ENCODE measurements around the gene ABI3BP.

The ABI3BP gene

DNA sequence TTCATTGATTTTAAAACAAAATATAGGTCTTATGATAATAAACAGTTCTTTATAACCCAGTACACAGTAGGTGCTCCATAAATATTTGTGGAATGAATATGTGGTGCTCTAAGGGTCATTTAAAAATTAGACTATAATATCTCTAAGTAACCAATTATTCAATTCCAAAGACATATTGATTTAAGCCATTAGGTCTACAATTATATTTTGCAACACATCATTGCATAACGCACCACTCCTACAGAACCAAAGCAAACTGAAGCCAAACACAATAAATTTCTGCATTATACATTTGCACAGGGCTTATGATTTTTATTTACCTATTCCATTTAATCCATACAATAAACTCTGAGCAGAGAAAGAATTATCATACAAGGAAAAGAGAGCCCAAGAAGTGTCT, 104.3 kb downstream of the ABI3BP start:
- no peak for DNase-seq (ENCODE audit: low read depth in 2 of 2)

DNA sequence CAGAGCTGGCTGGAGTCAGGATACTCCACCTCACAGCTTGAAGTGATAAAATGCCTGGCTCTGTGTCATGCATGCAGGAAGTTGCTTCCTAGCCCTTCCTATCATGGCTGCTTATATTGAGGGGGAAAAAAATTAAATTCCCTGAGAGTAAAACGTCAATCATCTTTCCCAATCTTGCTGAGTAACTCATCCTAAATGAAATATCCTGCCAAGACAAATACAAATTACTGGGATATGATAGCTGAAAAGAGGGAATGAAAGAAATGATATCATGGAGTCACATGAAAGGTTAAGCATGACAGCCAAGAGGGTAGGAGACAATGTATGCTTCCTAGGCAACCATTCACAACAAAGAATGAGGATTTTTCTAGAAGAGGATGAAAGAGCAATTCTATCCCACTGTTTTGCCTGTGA, 110.6 kb downstream of the ABI3BP start:
- peak; percentile 70 to 74 for DNase-seq (ENCODE audit: low read depth in 2 of 2)

DNA sequence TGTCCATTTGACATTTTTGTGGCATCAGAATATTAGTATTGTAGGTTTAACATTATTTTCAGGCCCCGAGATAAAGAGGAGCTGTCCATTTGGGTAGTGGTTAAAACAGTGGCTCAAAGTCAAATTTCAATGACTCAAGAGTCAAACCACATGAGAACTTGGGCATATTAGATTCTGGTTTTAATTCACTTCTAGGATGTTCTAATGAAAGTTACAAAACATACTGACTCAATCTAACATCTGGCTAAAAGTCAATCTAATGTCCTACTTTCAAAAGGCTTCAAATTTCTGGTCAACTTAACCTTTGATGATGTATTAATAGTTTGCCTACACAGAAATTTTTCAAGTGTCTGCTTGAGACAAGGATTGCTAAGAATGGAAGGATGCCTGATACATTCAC, 112.4 kb downstream of the ABI3BP start:
- no peak for DNase-seq (ENCODE audit: low read depth in 2 of 2)

DNA sequence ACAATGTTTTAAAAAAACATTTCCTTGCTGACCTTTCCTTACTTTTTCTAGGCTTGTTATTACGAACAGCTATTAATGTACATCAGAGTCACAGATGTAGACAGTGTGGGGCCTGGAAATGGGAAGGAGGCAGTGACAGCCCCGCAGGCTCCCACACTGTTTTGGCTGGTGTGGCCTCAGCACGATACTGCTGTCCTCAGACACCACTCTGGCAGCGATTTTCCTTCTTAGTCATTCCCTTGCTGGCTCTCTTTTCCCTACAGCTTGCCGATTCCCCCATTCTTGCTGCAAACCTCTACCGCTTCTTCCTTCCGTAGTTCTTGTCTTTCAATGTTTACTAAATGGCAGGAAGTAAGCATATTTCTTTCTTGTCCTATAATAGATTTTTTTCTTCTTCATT, 113.1 kb downstream of the ABI3BP start:
- DNase-seq (ENCODE audit: low read depth in 2 of 2): no peak

DNA sequence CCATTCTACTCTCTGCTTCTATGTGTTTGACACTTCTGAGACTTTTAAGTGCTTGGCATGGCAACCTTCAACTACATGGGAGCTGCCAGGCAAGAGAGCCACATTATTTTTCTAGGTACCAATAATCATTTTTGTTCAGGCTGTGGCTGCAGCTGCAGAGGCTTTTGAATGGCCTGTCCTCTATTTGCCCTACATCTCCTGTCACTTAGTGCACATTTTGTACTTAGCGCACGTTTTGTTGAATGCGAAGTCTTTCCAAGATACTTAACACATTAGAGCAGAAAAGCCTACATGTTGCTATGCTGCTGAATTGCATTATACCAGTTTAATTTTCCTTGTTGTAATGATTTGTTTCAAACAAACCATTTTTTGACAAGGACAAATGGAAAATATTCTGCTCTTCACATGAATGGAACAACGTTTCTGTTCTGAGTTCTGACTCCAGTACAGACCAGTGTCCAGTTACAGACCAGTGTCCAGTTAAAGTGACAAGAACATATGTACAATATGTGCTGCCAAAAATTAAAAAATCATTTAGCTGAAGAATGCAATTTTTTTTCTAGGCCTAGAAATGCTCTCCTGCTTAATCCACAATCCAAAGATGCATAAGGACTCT, 113.9 kb downstream of the ABI3BP start:
- DNase-seq (ENCODE audit: low read depth in 2 of 2): no peak

DNA sequence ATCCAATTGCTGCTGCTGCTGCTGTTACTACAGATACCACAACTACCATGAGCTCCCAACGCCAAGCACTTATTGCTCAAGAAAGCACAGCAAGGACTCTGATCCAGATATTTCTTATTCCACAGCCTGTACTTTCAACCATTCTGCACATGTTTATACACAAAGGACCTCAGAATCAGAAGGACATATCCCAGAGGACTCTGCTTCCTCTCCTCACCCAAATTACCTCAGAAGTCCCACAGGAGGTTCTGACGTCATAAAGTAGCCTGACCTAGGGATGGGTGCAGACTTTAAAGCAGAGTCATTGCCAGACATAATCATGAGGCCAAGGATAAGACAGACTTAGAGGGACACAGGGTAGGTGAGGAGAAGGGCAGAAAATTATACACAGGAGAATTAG, 115.9 kb downstream of the ABI3BP start:
- no peak for DNase-seq (ENCODE audit: low read depth in 2 of 2)

DNA sequence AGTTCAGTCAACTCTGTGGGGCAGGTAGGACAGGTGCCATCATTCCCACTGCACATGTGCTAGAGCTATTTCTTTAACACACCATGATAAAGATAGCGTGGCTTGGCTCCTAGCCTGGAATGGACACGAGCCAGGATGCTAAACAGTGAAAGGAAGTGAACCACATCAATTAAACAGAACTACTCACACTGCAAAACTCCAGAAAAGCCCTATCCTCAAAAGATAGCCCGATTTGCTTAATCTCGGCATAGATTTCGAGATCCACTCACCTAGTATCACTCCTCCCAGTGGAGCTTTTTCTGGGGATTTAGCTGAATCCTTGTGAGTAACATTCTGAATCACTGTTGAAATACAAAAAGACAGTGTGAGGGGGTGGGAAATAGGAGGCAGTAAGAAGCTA, 118.0 kb downstream of the ABI3BP start:
- DNase-seq (ENCODE audit: low read depth in 2 of 2): no peak

DNA sequence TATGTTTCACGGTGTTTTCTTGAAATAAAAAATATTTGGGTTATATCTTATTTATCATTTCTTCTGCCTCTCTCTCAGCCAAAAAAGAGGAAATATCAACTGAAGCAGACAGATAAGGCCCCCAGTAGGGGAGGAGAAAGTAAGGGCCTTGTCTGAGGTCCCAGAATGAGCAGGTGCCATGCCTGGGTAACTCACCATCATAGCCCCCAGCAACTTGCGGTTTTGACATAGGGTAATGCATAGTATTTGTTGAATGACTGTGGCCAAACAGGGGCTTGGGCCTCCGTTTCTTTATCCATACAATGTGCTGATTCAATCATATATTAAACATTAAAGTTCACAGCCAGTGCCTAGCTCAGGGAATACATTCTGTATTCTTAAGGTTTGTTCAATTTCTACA, 119.6 kb downstream of the ABI3BP start:
- DNase-seq (ENCODE audit: low read depth in 2 of 2): no peak

DNA sequence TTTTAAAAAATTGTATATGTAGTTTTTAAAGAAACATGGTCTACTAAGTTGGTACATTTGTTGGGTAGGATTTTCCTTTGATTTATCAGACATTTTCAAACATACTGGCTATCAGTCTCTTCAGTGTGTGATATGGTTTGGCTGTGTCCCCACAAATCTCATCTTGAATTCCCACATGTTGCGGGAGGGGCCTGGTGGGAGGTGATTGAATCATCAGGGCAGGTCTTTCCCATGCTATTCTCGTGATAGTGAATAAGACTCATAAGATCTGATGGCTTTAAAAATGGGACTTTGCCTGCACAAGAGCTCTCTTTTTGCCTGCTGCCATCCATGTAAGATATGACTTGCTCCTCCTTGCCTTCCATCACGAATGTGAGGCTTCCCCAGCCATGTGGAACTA, 121.9 kb downstream of the ABI3BP start:
- no peak for DNase-seq (ENCODE audit: low read depth in 2 of 2)

DNA sequence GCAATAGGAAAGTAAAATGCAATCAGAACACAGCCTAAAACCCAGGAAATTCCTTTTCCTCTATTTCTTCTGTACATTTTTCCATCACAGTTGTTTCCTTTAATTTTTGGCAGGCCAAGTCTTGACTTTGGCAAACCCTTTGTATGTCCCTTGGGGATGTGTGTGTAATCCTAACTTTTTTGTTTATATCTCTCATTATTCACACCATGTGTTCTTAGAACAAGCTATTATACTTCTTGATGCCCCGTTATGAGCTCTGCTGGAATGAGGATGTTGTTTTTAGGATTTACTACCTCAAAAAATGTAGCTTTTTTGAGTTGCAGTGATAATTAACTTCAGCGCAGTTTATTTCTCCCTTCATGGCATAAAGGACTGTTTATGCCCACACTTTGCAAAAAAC, 123.4 kb downstream of the ABI3BP start:
- DNase-seq (ENCODE audit: low read depth in 2 of 2): peak; percentile 86

DNA sequence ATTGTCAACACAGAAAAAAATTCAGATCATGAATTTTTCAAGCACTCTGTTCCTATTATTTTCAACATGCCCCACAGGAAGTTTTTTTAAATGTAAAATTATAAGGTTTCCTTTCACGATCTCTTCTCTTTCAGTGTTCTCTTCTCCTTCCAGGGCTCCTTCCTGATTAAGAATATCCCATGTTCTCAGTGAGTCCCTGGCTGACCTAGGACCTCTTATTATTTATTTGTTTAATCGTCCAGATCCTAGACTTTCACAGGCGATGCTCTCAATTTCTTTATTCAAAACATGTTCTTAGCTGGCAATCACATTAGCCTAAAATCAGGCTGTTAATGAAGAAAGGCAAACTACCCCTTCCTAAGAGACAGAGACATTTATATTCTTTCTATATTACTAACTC, 124.3 kb downstream of the ABI3BP start:
- DNase-seq (ENCODE audit: low read depth in 2 of 2): no peak

DNA sequence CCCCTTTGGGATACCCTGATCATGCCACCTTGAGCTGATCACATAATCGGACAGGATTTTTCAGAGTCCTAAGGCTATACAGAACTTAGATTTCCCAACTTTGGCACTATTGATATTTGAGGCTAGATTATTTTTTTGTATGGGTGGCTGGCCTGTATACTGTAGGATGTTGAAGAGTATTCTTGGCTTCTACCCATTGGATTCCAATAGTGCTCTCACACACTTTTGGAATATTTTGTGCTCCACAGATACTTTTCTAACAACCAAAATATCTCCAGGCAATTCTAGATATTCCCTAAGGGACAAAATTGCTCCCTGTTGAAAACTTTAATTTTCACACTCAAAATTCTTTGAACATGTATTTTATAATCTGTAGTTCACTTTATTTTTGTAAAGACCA, 125.1 kb downstream of the ABI3BP start:
- no peak for DNase-seq (ENCODE audit: low read depth in 2 of 2)

DNA sequence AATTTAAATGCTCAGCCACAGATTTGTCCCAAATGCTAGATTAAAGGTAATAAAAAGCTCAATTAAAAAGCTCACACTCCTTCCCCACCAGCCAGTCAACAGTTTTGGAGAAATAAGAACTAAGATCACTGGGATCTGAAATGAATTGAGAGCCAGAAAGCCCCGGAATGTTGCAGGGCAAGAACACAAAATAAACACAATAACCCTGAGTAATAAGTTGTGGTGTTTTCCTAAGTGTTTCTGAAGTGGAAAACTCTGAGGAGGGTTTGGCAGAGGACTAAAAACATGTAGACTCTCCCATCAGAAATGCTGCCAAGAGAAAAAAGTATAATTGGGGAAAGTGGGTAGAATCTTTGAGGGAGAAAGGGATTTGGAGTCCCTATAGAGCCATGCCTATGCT, 127.8 kb downstream of the ABI3BP start:
- DNase-seq (ENCODE audit: low read depth in 2 of 2): no peak

DNA sequence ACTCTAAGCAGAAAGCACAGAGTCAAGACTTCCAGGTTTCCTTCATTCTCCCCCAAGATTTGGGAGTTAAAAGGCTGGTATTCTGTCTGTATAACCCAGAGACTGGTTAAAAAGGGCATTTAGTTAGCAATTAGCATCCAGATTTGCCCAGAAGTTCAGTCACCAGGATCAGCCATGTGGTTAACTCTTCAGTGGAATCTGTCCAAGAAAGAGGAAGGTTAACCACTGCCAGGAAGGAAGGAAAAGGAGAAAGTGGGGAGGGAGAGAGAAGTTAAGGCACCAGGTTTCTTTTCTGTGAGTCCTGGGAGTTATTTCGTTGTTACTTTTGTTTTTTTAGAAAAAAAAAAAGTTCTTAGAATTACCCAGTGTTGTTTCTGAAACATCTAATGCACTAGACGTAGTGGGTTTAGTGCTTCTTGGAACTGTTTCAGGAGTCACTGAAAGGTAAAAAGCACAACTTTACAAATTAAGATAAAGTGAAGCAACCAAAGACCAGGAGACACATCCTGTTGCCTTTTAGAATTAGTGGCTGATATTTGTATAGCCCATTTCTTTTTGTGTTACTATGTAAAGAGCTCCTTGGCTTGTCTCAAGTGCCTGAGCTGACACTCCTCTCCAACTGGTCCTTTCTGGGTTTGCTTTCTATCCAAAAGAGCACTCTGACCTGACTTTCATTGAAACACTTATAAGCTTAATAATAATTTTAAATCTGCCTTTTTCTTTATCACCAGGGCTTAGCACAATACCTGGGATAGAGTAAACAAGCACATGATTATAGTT, 128.6 kb downstream of the ABI3BP start:
- DNase-seq (ENCODE audit: low read depth in 2 of 2): no peak

DNA sequence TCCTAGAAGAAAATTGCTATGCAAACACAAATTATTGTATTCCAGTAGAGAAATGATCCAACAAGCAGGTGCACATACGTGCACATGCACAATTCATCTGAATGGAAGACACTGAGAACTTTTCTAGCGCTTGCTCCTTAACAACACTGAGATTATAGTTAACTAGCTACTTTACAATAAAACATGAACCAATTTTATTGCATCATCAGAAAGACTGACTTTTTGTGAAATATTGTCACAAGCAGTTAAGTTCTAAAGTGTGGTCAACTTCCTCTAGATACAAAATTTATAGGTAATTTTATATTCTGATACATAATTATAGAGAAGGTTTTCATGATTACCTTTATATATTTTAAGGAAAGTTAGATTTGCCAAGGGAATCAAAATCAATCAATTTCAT, 135.4 kb downstream of the ABI3BP start:
- no peak for DNase-seq (ENCODE audit: low read depth in 2 of 2)

DNA sequence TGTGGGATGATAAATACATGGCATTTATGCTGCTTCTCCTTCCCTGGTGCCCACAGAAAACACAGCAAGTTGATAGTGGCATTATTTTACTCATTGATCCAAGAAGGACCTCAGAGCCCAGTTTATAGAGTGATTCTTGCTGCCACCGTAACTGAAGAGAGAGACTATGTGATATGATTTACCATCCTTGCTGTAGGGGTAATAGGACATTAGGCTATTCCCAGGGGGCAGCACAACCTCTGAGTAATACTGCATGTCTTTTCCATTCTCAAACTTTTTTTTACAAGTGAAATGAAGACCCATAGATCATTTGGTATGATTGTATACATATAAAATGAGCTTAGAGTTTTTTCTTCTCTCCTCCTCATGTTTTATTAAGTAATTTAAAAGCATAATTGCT, 136.4 kb downstream of the ABI3BP start:
- no peak for DNase-seq (ENCODE audit: low read depth in 2 of 2)

DNA sequence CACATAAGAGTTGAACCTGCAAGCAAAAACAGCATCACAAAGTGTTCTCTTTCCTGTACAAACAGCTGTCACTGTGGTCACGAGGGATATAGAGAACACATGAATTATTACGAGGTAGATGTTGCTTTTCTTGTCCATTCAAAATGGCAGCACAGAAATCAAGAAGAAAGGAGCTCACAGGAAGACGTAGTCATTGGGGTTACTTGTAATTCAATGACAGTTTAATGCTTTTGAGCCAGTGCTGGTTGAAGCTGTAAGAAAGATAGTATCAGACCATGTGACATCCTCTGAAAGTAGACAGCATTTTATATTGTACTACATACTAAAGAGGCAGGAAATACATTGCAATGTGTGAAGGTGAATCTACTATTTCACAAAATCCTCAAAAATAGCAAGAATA, 140.4 kb downstream of the ABI3BP start:
- DNase-seq (ENCODE audit: low read depth in 2 of 2): no peak

DNA sequence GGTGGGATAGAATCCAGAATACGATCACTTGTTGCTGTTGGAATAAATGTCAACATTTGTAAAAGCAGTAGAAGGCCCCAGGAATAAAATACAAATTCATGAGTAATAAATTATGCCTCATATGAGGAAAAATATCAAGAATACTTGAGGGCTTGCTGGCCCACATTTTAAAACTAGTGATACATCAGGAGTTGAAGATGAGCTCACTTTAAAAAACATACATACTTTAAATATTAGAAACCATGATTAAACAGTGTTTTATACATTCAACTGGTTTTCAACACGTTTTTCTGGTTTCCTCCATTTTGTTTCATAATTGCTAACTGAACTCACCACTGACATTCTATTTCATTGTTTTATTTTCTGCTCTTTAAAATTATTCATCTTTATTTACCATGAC, 142.5 kb downstream of the ABI3BP start:
- no peak for DNase-seq (ENCODE audit: low read depth in 2 of 2)

DNA sequence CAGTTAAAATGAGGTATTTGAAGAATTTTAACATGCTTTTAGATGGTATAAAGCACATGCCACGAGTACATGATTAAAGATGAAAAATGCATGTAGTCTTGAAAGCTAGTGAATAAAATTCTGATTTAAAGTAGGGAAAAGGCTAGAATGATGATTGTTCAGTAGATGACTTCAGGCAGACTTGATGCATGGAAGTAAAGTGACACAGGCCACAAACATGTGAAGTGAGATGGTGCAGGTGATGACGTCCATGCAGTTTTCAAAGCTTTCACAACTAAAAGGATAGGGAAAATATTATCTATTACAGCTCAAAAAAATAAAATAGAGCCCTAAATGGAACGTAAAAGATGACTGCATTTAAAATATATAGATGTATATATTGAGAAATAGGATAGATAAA, 143.1 kb downstream of the ABI3BP start:
- DNase-seq (ENCODE audit: low read depth in 2 of 2): no peak

DNA sequence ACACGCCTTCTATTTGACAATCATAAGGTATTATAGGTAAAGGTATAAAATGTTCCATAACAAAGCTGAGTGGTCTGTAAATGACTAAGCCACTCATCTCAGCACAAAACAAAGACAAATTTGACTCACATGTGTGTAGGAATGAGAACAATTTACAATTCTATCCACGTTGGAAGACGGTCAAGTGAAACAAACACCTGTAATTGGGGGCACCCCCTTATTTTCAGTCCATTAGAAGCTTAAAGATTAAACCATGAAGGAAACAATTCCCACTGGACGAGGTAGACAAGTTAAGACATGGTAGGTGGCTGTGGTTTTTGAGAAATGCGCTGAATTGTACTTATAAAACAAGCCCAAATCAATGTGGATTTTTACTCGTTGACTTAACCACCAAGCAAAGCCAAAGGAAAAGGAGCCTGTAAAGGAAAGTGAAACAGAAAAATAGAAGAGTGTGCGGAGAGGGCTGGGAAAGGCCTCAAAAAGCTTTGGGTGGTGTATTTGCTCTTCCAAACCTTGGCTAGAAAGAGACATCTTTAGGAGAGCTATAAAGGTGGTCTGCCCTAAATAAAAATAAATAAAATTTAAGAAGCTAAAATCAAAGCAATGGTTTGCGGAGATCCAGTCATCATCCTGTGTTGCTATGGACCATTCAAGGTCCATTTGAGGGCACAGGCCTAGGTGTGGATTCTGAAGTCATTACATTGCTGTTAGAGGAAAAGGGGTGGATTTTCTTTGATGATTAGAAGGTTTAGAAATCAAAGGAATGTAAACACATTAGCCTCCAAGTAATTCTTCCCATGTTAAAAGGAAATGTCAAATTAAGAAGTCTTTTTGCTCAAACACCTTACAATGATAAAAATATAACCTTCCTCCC, 148.9 kb downstream of the ABI3BP start:
- no peak for DNase-seq (ENCODE audit: low read depth in 2 of 2)

DNA sequence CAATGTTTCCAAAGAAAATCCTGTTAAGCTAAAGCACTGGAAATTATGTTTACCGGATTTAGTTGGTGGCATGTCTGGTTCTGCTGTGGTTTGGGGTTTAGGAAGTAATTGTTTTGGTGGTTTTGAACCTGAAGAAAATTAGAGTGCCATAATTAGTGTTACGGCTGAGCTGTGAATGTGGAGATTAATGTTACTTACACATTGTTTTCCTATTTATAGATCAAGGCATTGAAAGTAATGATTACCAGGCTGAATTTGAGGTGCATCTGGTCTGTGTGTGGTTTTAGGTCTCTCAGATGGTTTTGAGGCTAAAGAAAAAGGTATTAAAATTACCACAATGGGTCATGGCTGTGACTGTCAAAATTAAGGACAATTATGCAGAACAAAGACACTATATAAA, 155.1 kb downstream of the ABI3BP start:
- no peak for DNase-seq (ENCODE audit: low read depth in 2 of 2)

DNA sequence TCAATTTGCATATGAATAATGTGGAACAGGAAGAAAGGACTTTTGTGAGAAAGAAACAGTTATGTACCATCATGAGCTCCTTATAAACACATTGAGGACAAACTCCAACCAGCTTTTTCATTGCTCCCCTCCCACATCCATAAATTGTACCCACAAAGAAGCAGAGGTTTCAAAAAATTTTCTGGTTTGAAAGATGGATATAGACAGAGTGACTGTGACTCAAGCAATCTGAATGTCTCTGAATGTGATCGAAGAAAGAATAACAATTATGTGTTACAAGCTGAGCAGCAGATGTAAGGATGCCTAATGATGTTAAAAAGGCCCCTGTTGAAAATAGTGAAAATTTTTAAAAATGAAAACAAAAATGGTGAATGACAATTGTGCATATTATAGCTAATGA, 156.6 kb downstream of the ABI3BP start:
- DNase-seq (ENCODE audit: low read depth in 2 of 2): no peak

DNA sequence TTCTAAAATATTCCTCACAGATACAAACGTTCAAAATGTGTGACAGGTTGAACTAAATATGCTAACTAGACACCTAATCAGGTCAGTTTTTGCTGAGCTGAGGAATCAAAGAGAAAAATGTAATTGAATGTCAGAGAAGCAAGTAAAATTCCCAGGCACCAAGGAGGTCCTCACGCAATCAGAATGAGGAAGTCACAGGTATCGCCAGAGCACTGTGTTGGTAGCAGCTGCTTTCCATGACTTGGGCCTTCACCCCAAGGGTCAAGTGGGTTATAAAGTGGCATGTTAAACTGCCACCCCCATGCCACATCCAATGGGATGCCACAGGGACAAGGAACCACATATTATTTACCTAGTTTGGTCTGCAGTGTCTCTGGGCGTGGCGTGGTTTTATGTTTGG, 158.9 kb downstream of the ABI3BP start:
- DNase-seq (ENCODE audit: low read depth in 2 of 2): no peak

All from fibroblast of skin of left biceps (primary cell).